ENCODE measurements around the gene LEFTY1.
"Not testable (repeated sequence)": the region's sequence is repeated elsewhere in the genome, so short reads cannot be mapped to it uniquely, and the experiment has no call there.

DNA sequence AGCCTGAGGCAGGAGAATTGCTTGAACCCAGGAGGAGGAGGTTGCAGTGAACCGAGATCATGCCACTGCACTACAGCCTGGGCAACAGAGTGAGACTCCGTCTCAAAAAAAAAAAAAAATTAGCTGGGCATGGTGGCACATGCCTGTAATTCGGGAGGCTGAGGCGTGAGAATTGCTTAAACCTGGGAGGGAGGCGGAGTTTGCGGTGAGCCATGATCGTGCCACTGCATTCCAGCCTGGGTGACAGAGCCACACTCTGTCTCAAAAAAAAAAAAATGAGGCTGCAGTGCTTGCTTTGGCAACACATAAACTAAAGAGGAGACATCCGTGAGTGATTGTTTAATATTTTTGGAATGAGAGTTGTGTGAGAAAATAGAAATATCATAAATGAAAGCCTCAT is 47.1 kb upstream of the LEFTY1 start:
- not testable (repeated sequence) for TF ChIP-seq EP300 (IDR thresholded peaks at IDR 0.05; ENCODE audit: borderline replicate concordance); NFIC (IDR thresholded peaks at IDR 0.05); RAD21 (IDR thresholded peaks at IDR 0.05; ENCODE audit: low read depth); EGR1 (IDR thresholded peaks at IDR 0.05); TAF1 (IDR thresholded peaks at IDR 0.05; ENCODE audit: low read depth); YY1 (IDR thresholded peaks at IDR 0.05; ENCODE audit: low read depth); CREB1 (IDR thresholded peaks at IDR 0.05; ENCODE audit: low read depth); CEBPB (IDR thresholded peaks at IDR 0.05); FOXM1 (IDR thresholded peaks at IDR 0.05; ENCODE audit: borderline replicate concordance, low read depth)
- TF ChIP-seq TEAD4 (IDR thresholded peaks at IDR 0.05), result peak; percentile 20; the same call in 1 of the 2 replicates
- TF ChIP-seq, protein P1, sequence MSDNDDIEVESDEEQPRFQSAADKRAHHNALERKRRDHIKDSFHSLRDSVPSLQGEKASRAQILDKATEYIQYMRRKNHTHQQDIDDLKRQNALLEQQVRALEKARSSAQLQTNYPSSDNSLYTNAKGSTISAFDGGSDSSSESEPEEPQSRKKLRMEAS (IDR thresholded peaks at IDR 0.05), result not testable (repeated sequence)
- TF ChIP-seq, protein P2, sequence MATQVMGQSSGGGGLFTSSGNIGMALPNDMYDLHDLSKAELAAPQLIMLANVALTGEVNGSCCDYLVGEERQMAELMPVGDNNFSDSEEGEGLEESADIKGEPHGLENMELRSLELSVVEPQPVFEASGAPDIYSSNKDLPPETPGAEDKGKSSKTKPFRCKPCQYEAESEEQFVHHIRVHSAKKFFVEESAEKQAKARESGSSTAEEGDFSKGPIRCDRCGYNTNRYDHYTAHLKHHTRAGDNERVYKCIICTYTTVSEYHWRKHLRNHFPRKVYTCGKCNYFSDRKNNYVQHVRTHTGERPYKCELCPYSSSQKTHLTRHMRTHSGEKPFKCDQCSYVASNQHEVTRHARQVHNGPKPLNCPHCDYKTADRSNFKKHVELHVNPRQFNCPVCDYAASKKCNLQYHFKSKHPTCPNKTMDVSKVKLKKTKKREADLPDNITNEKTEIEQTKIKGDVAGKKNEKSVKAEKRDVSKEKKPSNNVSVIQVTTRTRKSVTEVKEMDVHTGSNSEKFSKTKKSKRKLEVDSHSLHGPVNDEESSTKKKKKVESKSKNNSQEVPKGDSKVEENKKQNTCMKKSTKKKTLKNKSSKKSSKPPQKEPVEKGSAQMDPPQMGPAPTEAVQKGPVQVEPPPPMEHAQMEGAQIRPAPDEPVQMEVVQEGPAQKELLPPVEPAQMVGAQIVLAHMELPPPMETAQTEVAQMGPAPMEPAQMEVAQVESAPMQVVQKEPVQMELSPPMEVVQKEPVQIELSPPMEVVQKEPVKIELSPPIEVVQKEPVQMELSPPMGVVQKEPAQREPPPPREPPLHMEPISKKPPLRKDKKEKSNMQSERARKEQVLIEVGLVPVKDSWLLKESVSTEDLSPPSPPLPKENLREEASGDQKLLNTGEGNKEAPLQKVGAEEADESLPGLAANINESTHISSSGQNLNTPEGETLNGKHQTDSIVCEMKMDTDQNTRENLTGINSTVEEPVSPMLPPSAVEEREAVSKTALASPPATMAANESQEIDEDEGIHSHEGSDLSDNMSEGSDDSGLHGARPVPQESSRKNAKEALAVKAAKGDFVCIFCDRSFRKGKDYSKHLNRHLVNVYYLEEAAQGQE (IDR thresholded peaks at IDR 0.05; ENCODE audit: low read depth), result not testable (repeated sequence)
- TF ChIP-seq, protein P3, sequence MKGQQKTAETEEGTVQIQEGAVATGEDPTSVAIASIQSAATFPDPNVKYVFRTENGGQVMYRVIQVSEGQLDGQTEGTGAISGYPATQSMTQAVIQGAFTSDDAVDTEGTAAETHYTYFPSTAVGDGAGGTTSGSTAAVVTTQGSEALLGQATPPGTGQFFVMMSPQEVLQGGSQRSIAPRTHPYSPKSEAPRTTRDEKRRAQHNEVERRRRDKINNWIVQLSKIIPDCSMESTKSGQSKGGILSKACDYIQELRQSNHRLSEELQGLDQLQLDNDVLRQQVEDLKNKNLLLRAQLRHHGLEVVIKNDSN (IDR thresholded peaks at IDR 0.05), result not testable (repeated sequence)

Data from Ishikawa (cell line).